GM08714 (cell line): ENCODE data around the gene RIBC1.
"Not testable (repeated sequence)": the region's sequence is repeated elsewhere in the genome, so short reads cannot be mapped to it uniquely, and the experiment has no call there.

Experiments
- H3K4me3 ChIP-seq: fragments of 200-500 bp; sonication (Bioruptor generic); 2 replicates; pipeline ENCODE4 v1.5.1; 2014; ENCODE audit warnings: mild to moderate bottlenecking, low read length, inconsistent platforms
- ZNF274 ChIP-seq: IDR thresholded peaks from 2 replicates; pipeline ENCODE4 v1.6.1; 2012; ENCODE audit warnings: mild to moderate bottlenecking, low read depth, low read length

The RIBC1 gene

GRCh38 chrX:53445977-53446376, 23.3 kb downstream of the RIBC1 start:
- no peak for TF ChIP-seq ZNF274
- H3K4me3 ChIP-seq, result no peak overlapping the region

- no peak for TF ChIP-seq ZNF274
- H3K4me3 ChIP-seq, result no peak overlapping the region
Measured at GRCh38 chrX:53447441-53447840, 24.8 kb downstream of the RIBC1 start.

GRCh38 chrX:53449632-53450031, 27.0 kb downstream of the RIBC1 start:
- TF ChIP-seq ZNF274, result no peak
- H3K4me3 ChIP-seq, result no peak overlapping the region

GRCh38 chrX:53452812-53453211, 30.1 kb downstream of the RIBC1 start:
- H3K4me3 ChIP-seq, result no peak overlapping the region
- no peak for TF ChIP-seq ZNF274

- H3K4me3 ChIP-seq, result no peak overlapping the region
- TF ChIP-seq ZNF274, result no peak
Measured at GRCh38 chrX:53456254-53456653, 33.6 kb downstream of the RIBC1 start.

- no peak overlapping the region for H3K4me3 ChIP-seq
- no peak for TF ChIP-seq ZNF274
Measured at GRCh38 chrX:53458082-53458481, 35.4 kb downstream of the RIBC1 start.

- H3K4me3 ChIP-seq, result not testable (repeated sequence)
Measured at GRCh38 chrX:53468659-53469058, 46.0 kb downstream of the RIBC1 start.

GRCh38 chrX:53471346-53471745, 48.7 kb downstream of the RIBC1 start:
- no peak overlapping the region for H3K4me3 ChIP-seq
- no peak for TF ChIP-seq ZNF274

GRCh38 chrX:53474707-53475106, 52.0 kb downstream of the RIBC1 start:
- H3K4me3 ChIP-seq, result no peak overlapping the region
- no peak for TF ChIP-seq ZNF274

- TF ChIP-seq ZNF274, result no peak
- H3K4me3 ChIP-seq, result no peak overlapping the region
Measured at GRCh38 chrX:53476371-53476770, 53.7 kb downstream of the RIBC1 start.

GRCh38 chrX:53479301-53479700, 56.6 kb downstream of the RIBC1 start:
- no peak overlapping the region for H3K4me3 ChIP-seq
- TF ChIP-seq ZNF274, result no peak
